B cell (primary cell): ENCODE results near the gene SF1. TPM values are rescaled to one million over a fixed set of nuclear protein-coding genes. Genes with fewer than 3 reads are reported as not detected.

Experiments
- ATAC-seq: fragments of 200-7000 bp; cut with Tn5 transposase; one replicate; pipeline ENCODE4 v1.10.0; 2021; ENCODE audit warnings: low read depth, mild to moderate bottlenecking, moderate number of reproducible peaks, moderate library complexity
- CTCF ChIA-PET: fragments of 350-600 bp; sonication (Branson Sonifier 250); formaldehyde crosslinking; loops from one replicate; lab custom pipeline; 2021; ENCODE audit warnings: antibody characterized with exemption, inconsistent platforms; lab: Charles Lee
- POLR2A ChIA-PET: fragments of 350-600 bp; sonication (Branson Sonifier 250); formaldehyde crosslinking; loops from one replicate; lab custom pipeline; 2021; ENCODE audit warnings: antibody characterized with exemption; lab: Charles Lee
- DNase-seq: peaks from one replicate; pipeline ENCODE4 v3.0.0; 2013
- H2AFZ ChIP-seq: 2 replicates; pipeline ENCODE4 v1.6.1; 2012; ENCODE audit warnings: mild to moderate bottlenecking, low read depth, low read length; ENCODE audit not compliant: insufficient read depth, poor library complexity, severe bottlenecking
- H3K27ac ChIP-seq, 2 donors: 1 replicate in 1 of 2; 2 replicates in 1 of 2; pipeline ENCODE4 v1.5.1; 2012 to 2013; ENCODE audit warnings: low read length in 2 of 2, mild to moderate bottlenecking in 2 of 2, moderate library complexity in 1 of 2
- H3K27me3 ChIP-seq, 4 experiments: fragments of 200-600 bp in 1 of 4; sonication (generic) in 1 of 4; replicated peaks in 1 of 4; 1 replicate in 2 of 4; 2 replicates in 2 of 4; pipeline versions ENCODE4 v1.6.1 to v1.7.0; 2013 to 2016; ENCODE audit warnings: low read length in 3 of 4, mild to moderate bottlenecking in 2 of 4, mixed read lengths in 1 of 4, moderate library complexity in 1 of 4; ENCODE audit not compliant: insufficient read depth in 4 of 4, control insufficient read depth in 3 of 4; ENCODE audit errors: control extremely low read depth in 1 of 4
- H3K36me3 ChIP-seq, 2 experiments: replicated peaks in 1 of 2; 1 replicate in 1 of 2; 2 replicates in 1 of 2; pipeline versions ENCODE4 v1.6.1 to v1.7.1; 2013; ENCODE audit warnings: low read length in 1 of 2; ENCODE audit not compliant: insufficient read depth in 2 of 2, control insufficient read depth in 1 of 2; ENCODE audit errors: control extremely low read depth in 1 of 2, extremely low read depth in 1 of 2
- H3K4me1 ChIP-seq, 2 donors: fragments of 200-600 bp in 1 of 2; sonication (generic) in 1 of 2; 1 replicate in 1 of 2; 2 replicates in 1 of 2; pipeline versions ENCODE4 v1.5.1 to v1.6.1; 2013 to 2017; ENCODE audit warnings: low read length in 2 of 2; ENCODE audit not compliant: control insufficient read depth in 2 of 2, insufficient read depth in 2 of 2
- H3K4me2 ChIP-seq: replicated peaks from 2 replicates; pipeline ENCODE3; 2012; ENCODE audit warnings: mild to moderate bottlenecking, low read depth, low read length; ENCODE audit not compliant: poor library complexity, severe bottlenecking
- H3K4me3 ChIP-seq, 5 experiments: fragments of 200-600 bp in 1 of 5; sonication (generic) in 1 of 5; 1 replicate in 3 of 5; 2 replicates in 2 of 5; pipeline versions ENCODE4 v1.5.1 to v1.7.0; 2011 to 2016; ENCODE audit warnings: low read length in 4 of 5, mild to moderate bottlenecking in 4 of 5, low read depth in 2 of 5, control low read depth in 1 of 5, moderate library complexity in 1 of 5; ENCODE audit not compliant: insufficient read depth in 1 of 5; ENCODE audit errors: control extremely low read depth in 1 of 5, extremely low read depth in 1 of 5
- H3K79me2 ChIP-seq: fragments of 200-600 bp; sonication (generic); one replicate; pipeline ENCODE4 v1.6.0; 2016; ENCODE audit warnings: low read length; ENCODE audit not compliant: control insufficient read depth, insufficient read depth
- H3K9ac ChIP-seq: fragments of 200-600 bp; sonication (generic); 2 replicates; pipeline ENCODE4 v1.6.1; 2017; ENCODE audit warnings: mild to moderate bottlenecking, low read length, moderate library complexity
- H3K9me3 ChIP-seq, 3 donors: one replicate each; pipeline versions ENCODE4 v1.6.1 to v1.7.1; 2013; ENCODE audit warnings: low read length in 2 of 3; ENCODE audit not compliant: control insufficient read depth in 2 of 3, insufficient read depth in 1 of 3; ENCODE audit errors: control extremely low read depth in 1 of 3
- H4K20me1 ChIP-seq: 2 replicates; pipeline ENCODE4 v1.6.0; 2012; ENCODE audit warnings: mild to moderate bottlenecking, low read length; ENCODE audit not compliant: insufficient read depth, control insufficient read depth, poor library complexity, severe bottlenecking
- H3K27ac Mint-ChIP-seq: one replicate; pipeline ENCODE4 v1.8.0; 2021; ENCODE audit warnings: mixed read lengths
- H3K27me3 Mint-ChIP-seq: one replicate; pipeline ENCODE4 v1.8.0; 2021; ENCODE audit warnings: mixed read lengths
- H3K4me1 Mint-ChIP-seq: one replicate; pipeline ENCODE4 v1.8.0; 2021; ENCODE audit warnings: mixed read lengths
- H3K4me3 Mint-ChIP-seq: one replicate; pipeline ENCODE4 v1.8.0; 2021; ENCODE audit warnings: mixed read lengths
- H3K9me3 Mint-ChIP-seq: one replicate; pipeline ENCODE4 v1.8.0; 2022; ENCODE audit warnings: mixed read lengths; ENCODE audit not compliant: insufficient read depth
- CTCF ChIP-seq: fragments of 200-600 bp; IDR thresholded peaks from one replicate; pipeline ENCODE4 v1.8.0; 2022; ENCODE audit warnings: antibody characterized with exemption, mild to moderate bottlenecking
- EZH2 ChIP-seq: IDR thresholded peaks from 2 replicates; pipeline ENCODE4 v1.6.1; 2012; ENCODE audit warnings: borderline replicate concordance, low read depth, mild to moderate bottlenecking, moderate library complexity, low read length; ENCODE audit not compliant: insufficient read depth, poor library complexity, severe bottlenecking
- WGBS: methylation state at CpG from one replicate; pipeline ENCODE4 v1.1.5; 2013; ENCODE audit warnings: missing lambda C conversion rate; ENCODE audit not compliant: insufficient coverage; 5-methylcytosine and 5-hydroxymethylcytosine counted together
- intact Hi-C: fragments of 100-400 bp; cut with micrococcal nuclease; formaldehyde crosslinking; loops from one replicate; pipeline ENCODE4 v1.10.0; 2022
- polyA plus RNA-seq: library from polyadenylated mRNA; depleted of rRNA; stranded (reverse); fragments of >200 nt; gene quantifications from 2 replicates; pipeline ENCODE4 v1.2.3, GENCODE V29; 2012
- total RNA-seq, 2 donors: library from RNA; stranded (reverse); fragments of 120-200 nt in 1 of 2; gene quantifications; 1 replicate in 1 of 2; 2 replicates in 1 of 2; pipeline versions ENCODE4 v1.2.3 to v1.2.4, GENCODE V29; 2013 to 2022

Gene SF1
- total and polyA plus RNA-seq, 2 donors (not counting 1 experiment from before 2014, with no cell fraction given): 369 to 931 TPM

GRCh38 chr11:64774144-64774543 is 4.2 kb downstream of the SF1 start:
- peaks cover 73% of the 10 kb centered on the region for H3K79me2 ChIP-seq
- Mint-ChIP-seq H3K4me3 (peak overlapping the region; percentile 45), H3K27me3 (no peaks in the 10 kb centered on the region), H3K4me1 (peaks cover 84% of the 10 kb centered on the region), H3K9me3 (no peaks in the 10 kb centered on the region), H3K27ac (peak overlapping the region; percentile 70)
- H3K4me3 ChIP-seq: no peak overlapping the region
- DNase-seq (no peak), ATAC-seq (no peak)
- H2AFZ ChIP-seq: no peak overlapping the region
- intact Hi-C loops: no loop called here
- ChIA-PET CTCF (interaction anchor here (1.1 to 5.9 kb wide), 3 partner anchors 11 to 70 kb away, joined by 3 to 74 read pairs (median 19); partner anchors contain the start of genes CDC42BPG and RASGRP2), POLR2A (interaction anchor here (0.9 to 6.9 kb wide), 4 partner anchors 10 to 30 kb away, joined by 3 to 149 read pairs (median 26); partner anchors contain the start of gene RASGRP2)
- peaks cover 75% of the 10 kb centered on the region for H4K20me1 ChIP-seq
- H3K4me2 ChIP-seq: peak overlapping the region; percentile 73
- WGBS: 90% methylated on average over 5 of the region's 5 CpGs
- no peaks in the 10 kb centered on the region for H3K9me3 ChIP-seq
- peak overlapping the region in 1 of 2 donors; percentile 94 for H3K27ac ChIP-seq
- TF ChIP-seq EZH2 (no peak), CTCF (no peak)
- H3K27me3 ChIP-seq: no peaks in the 10 kb centered on the region
- peaks cover 74 to 75% of the 10 kb centered on the region in 2 donors for H3K4me1 ChIP-seq
- H3K9ac ChIP-seq: no peak overlapping the region
- peaks cover 10 to 82% of the 10 kb centered on the region in 2 experiments for H3K36me3 ChIP-seq
